ENCODE data around the gene PPARD. TPM values are rescaled to one million over a fixed set of nuclear protein-coding genes. Genes with fewer than 3 reads are reported as not detected.
A peak's percentile ranks its signal among the peaks of the same experiment; 100 is the strongest.

Gene PPARD
- total RNA-seq, 6 experiments from 2014 or later: 39.0 to 46.4 (median 41.2) TPM

GRCh38 chr6:35398526-35398925 lies 56.2 kb downstream of the PPARD start:
- no peak for DNase-seq
- no peak for TF ChIP-seq CTCF (IDR thresholded peaks at IDR 0.05)
- Mint-ChIP-seq H3K4me1 (ENCODE audit: low read depth) (peaks cover 50% of the 10 kb centered on the region), H3K36me3 (ENCODE audit: low read depth) (peaks cover 7% of the 10 kb centered on the region), H3K9me3 (no peaks in the 10 kb centered on the region), H3K4me3 (no peak overlapping the region), H3K27ac (no peak overlapping the region), H3K27me3 (ENCODE audit: insufficient read depth) (peaks cover 3% of the 10 kb centered on the region; the same call in 1 of the 2 replicates)

GRCh38 chr6:35400111-35400510 lies 57.8 kb downstream of the PPARD start:
- Mint-ChIP-seq H3K27ac (no peak overlapping the region), H3K36me3 (ENCODE audit: low read depth) (peaks cover 4% of the 10 kb centered on the region; the same call in 1 of the 2 replicates), H3K4me3 (no peak overlapping the region), H3K27me3 (ENCODE audit: insufficient read depth) (peaks cover 5% of the 10 kb centered on the region), H3K9me3 (no peaks in the 10 kb centered on the region), H3K4me1 (ENCODE audit: low read depth) (peaks cover 37% of the 10 kb centered on the region)
- TF ChIP-seq CTCF (IDR thresholded peaks at IDR 0.05): no peak
- no peak for DNase-seq

GRCh38 chr6:35400901-35401311 lies 58.5 kb downstream of the PPARD start:
- no peak for DNase-seq
- Mint-ChIP-seq H3K36me3 (ENCODE audit: low read depth) (peaks cover 4% of the 10 kb centered on the region; the same call in 1 of the 2 replicates), H3K9me3 (no peaks in the 10 kb centered on the region), H3K27me3 (ENCODE audit: insufficient read depth) (peaks cover 2% of the 10 kb centered on the region; the same call in 1 of the 2 replicates), H3K4me1 (ENCODE audit: low read depth) (peaks cover 31% of the 10 kb centered on the region), H3K4me3 (no peak overlapping the region), H3K27ac (peak overlapping the region; percentile 50)
- no peak for TF ChIP-seq CTCF (IDR thresholded peaks at IDR 0.05)

- peaks cover 31% of the 10 kb centered on the region for H3K4me1 Mint-ChIP-seq (ENCODE audit: low read depth)
- H3K27me3 Mint-ChIP-seq (ENCODE audit: insufficient read depth): peaks cover 2% of the 10 kb centered on the region; the same call in 1 of the 2 replicates
- DNase-seq: no peak
- no peak for TF ChIP-seq CTCF (IDR thresholded peaks at IDR 0.05)
- H3K9me3 Mint-ChIP-seq: no peaks in the 10 kb centered on the region
- peaks cover 4% of the 10 kb centered on the region; the same call in 1 of the 2 replicates for H3K36me3 Mint-ChIP-seq (ENCODE audit: low read depth)
- peak overlapping the region; percentile 3; the same call in 1 of the 2 replicates for H3K27ac Mint-ChIP-seq
- H3K4me3 Mint-ChIP-seq: no peak overlapping the region
Measured at GRCh38 chr6:35401514-35401913, 59.2 kb downstream of the PPARD start.

GRCh38 chr6:35402136-35402855 lies 59.9 kb downstream of the PPARD start:
- Mint-ChIP-seq H3K27ac (no peak overlapping the region), H3K36me3 (ENCODE audit: low read depth) (peaks cover 3% of the 10 kb centered on the region; the same call in 1 of the 2 replicates), H3K9me3 (no peaks in the 10 kb centered on the region), H3K4me1 (ENCODE audit: low read depth) (peaks cover 24% of the 10 kb centered on the region), H3K4me3 (no peak overlapping the region), H3K27me3 (ENCODE audit: insufficient read depth) (peaks cover 2% of the 10 kb centered on the region; the same call in 1 of the 2 replicates)
- TF ChIP-seq CTCF (IDR thresholded peaks at IDR 0.05): no peak
- no peak for DNase-seq

Measured in HFFc6 (cell line).